ENCODE measurements around the gene RAB37.

RAB37 gene, protein sequence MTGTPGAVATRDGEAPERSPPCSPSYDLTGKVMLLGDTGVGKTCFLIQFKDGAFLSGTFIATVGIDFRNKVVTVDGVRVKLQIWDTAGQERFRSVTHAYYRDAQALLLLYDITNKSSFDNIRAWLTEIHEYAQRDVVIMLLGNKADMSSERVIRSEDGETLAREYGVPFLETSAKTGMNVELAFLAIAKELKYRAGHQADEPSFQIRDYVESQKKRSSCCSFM

DNA sequence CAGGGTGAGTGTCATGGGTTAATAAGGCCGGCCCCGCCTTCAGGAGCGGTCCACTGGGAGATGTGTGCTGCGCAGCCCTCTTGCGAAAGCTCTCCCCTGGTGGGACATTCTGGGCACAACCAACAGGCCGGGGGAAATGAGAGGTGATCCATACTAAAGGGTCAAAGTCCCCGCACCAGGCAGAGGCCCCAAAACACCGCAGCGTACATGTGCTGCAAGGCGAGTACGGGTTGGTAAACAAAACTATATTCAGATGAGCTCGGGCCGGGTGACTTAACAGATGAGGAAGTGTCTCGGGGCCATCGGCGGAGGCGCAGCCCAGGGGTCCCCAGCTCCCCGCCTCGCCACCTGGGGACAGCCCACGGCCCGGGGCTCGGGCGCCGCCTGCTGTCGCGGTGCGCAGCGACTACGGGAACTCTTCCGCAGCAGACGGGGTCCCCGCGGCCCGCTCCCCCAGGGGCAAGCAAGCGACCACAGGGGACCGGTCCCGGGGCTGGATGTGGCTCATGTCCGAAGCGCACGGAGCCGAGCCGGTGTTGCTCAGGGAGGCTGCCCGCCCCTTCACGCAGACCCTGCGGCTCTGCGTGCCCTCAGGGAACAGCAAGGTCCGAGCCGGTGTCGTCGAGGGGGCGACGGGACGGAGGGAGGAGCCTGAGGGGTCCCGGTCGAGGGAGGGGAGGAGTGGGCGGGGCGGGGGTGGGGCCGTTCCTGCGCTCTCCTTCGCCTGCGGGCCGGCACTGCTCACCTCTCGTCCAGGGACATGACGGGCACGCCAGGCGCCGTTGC, at the start of gene RAB37:
TSS of gene RAB37 (plus strand) at position 744 of the 786 bp plus-strand sequence. CDS start at position 761, 17 bp downstream.
- no peak for DNase-seq (ENCODE audit: low read depth)
- TF ChIP-seq, protein P1, sequence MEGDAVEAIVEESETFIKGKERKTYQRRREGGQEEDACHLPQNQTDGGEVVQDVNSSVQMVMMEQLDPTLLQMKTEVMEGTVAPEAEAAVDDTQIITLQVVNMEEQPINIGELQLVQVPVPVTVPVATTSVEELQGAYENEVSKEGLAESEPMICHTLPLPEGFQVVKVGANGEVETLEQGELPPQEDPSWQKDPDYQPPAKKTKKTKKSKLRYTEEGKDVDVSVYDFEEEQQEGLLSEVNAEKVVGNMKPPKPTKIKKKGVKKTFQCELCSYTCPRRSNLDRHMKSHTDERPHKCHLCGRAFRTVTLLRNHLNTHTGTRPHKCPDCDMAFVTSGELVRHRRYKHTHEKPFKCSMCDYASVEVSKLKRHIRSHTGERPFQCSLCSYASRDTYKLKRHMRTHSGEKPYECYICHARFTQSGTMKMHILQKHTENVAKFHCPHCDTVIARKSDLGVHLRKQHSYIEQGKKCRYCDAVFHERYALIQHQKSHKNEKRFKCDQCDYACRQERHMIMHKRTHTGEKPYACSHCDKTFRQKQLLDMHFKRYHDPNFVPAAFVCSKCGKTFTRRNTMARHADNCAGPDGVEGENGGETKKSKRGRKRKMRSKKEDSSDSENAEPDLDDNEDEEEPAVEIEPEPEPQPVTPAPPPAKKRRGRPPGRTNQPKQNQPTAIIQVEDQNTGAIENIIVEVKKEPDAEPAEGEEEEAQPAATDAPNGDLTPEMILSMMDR (IDR thresholded peaks at IDR 0.05; ENCODE audit: control insufficient read depth, insufficient read depth, low read depth, low read length, missing control alignments) = peak; percentile 7
- no peak within 1 kb of the TSS for H3K4me3 ChIP-seq (ENCODE audit: control insufficient read depth, low read depth, low read length)

DNA sequence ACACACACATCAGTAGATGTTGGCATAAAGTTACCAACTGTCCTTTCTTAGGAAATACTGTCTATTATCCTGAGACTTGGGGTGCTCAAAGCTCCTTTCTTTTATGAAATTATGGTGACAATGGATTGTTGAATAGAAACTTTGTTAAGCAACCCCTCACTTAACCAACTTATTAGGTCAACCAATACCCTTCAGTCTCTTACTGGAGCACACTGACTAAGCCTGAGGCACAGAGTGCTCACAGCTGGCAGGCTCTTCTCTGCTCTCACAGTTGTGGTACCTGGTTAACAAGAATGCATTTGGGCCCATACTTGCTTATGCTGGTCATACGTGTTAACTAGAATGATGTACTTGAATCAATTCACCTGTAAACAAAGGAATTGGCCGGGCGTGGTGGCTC, 49.2 kb upstream of the RAB37 start:
- H3K4me3 ChIP-seq (ENCODE audit: control insufficient read depth, low read depth, low read length) = no peak overlapping the region
- no peak for DNase-seq (ENCODE audit: low read depth)
- TF ChIP-seq, protein P1 (IDR thresholded peaks at IDR 0.05; ENCODE audit: control insufficient read depth, insufficient read depth, low read depth, low read length, missing control alignments) = no peak

DNA sequence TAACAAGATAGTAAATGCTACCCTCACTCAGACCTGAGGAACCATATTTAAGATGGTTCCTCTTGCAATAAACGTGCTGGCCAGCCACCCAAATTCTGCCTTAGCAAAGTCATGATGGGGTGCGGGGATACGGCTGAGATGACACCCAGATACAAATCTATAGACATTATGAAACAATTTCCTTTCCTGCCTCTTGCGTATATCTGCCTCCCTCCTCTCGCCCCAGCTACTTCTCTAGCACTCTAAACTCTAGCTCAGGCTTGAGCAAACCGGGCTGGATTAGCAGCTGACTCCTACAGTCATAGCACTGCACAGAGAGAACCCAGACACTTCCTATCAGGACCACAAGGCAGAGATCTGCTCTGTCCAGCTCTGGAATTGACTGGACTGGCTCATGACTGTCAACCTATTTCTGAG, 46.6 kb upstream of the RAB37 start:
- H3K4me3 ChIP-seq (ENCODE audit: control insufficient read depth, low read depth, low read length) = no peak overlapping the region
- no peak for DNase-seq (ENCODE audit: low read depth)
- TF ChIP-seq, protein P1 (IDR thresholded peaks at IDR 0.05; ENCODE audit: control insufficient read depth, insufficient read depth, low read depth, low read length, missing control alignments) = no peak

DNA sequence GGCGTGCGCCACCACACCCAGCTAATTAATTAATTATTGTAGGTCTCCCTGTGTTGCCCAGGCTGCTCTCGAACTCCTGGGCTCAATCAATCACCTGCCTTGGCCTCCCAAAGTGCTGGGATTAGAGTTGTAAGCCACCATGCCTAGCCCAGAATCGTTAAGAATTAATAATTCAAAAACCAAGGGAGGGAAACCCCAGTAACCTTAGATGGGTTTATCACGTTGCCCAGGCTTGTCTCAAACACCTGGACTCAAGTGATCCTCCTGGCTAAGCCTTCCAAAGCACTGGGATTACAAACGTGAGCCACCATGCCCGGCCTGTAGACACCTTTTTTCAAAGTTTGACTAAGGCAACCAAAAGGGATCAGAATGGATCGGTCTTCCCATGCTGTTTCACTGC, 45.9 kb upstream of the RAB37 start:
- TF ChIP-seq, protein P1 (IDR thresholded peaks at IDR 0.05; ENCODE audit: control insufficient read depth, insufficient read depth, low read depth, low read length, missing control alignments) = no peak
- no peak overlapping the region for H3K4me3 ChIP-seq (ENCODE audit: control insufficient read depth, low read depth, low read length)
- DNase-seq (ENCODE audit: low read depth) = no peak

DNA sequence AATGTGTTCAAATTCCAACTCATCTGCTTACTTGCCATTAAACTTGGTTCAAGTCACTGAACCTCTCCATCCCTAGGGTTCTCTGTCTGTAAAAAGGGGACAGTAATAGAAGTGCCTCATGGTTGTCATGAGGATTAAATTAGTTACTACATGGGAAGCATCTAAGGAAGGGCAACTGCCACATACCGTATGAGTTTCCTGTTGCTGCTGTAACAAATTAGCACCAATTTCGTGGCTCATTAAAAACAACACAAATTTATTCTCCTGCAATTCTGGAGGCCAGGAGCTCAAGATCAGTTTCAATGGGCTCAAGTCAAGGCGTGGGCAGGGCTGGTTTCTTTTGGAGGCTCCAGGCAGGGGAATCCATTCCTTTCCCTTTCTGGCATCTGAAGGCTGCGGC, 43.0 kb upstream of the RAB37 start:
- no peak for DNase-seq (ENCODE audit: low read depth)
- TF ChIP-seq, protein P1 (IDR thresholded peaks at IDR 0.05; ENCODE audit: control insufficient read depth, insufficient read depth, low read depth, low read length, missing control alignments) = no peak
- no peak overlapping the region for H3K4me3 ChIP-seq (ENCODE audit: control insufficient read depth, low read depth, low read length)

DNA sequence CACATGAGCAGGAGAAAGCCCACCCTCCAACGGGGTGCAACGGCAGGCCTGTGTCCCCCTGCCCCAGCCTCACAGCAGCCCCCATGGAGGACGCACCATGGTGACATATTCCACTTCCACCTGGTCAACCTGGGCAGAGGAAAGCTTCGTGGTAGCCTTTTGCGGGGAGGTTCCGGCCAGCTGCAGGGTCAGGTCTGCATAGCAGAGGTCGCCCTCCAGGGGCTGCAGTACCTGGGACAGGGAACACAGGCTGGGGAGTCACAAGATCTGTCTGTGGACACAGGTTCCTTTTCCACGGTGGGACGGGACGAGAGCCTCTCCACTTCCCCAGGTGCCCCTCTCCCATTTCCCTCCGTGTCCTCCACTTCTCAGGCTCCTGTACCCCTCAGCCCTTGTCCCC, 41.4 kb upstream of the RAB37 start:
- H3K4me3 ChIP-seq (ENCODE audit: control insufficient read depth, low read depth, low read length) = no peak overlapping the region
- DNase-seq (ENCODE audit: low read depth) = no peak
- TF ChIP-seq, protein P1 (IDR thresholded peaks at IDR 0.05; ENCODE audit: control insufficient read depth, insufficient read depth, low read depth, low read length, missing control alignments) = no peak
